Hindlimb muscle (tissue), 1 donor: ENCODE measurements around the gene NRTN. TPM values are rescaled to one million over a fixed set of nuclear protein-coding genes. Genes with fewer than 3 reads are reported as not detected.

Experiments used
- DNase-seq: peaks from one replicate; pipeline ENCODE4 v3.0.0-alpha.2; 2013
- polyA plus RNA-seq: library from polyadenylated mRNA; unstranded; fragments of 120-200 nt; gene quantifications from one replicate; pipeline ENCODE4 v1.2.1, GENCODE V29; 2013; ENCODE audit not compliant: insufficient read length

The NRTN gene
- polyA plus RNA-seq, 1 donor: 0.53 TPM

- no peak for DNase-seq
These were observed 10.0 kb downstream of the NRTN start for GRCh38 chr19:5814852-5815246.

GRCh38 chr19:5817218-5817617, 12.4 kb downstream of the NRTN start:
- no peak for DNase-seq

- no peak for DNase-seq
These were observed 13.7 kb downstream of the NRTN start for GRCh38 chr19:5818594-5818993.

- no peak for DNase-seq
These were observed 15.9 kb downstream of the NRTN start for GRCh38 chr19:5820785-5821184.

GRCh38 chr19:5821521-5822180, 16.8 kb downstream of the NRTN start:
- no peak for DNase-seq

GRCh38 chr19:5822181-5822844, 17.4 kb downstream of the NRTN start:
- no peak for DNase-seq

- DNase-seq: no peak
These were observed 18.9 kb downstream of the NRTN start for GRCh38 chr19:5823579-5824281.

GRCh38 chr19:5824751-5825150, 19.9 kb downstream of the NRTN start:
- DNase-seq: no peak

GRCh38 chr19:5825178-5825577, 20.3 kb downstream of the NRTN start:
- no peak for DNase-seq

- DNase-seq: no peak
These were observed 21.9 kb downstream of the NRTN start for GRCh38 chr19:5826531-5827341.

GRCh38 chr19:5827342-5827890, 22.5 kb downstream of the NRTN start:
- no peak for DNase-seq

- peak; percentile 97 for DNase-seq
These were observed 23.2 kb downstream of the NRTN start for GRCh38 chr19:5827891-5828660.

GRCh38 chr19:5828661-5829566, 24.0 kb downstream of the NRTN start:
- DNase-seq: peak; percentile 37

- no peak for DNase-seq
These were observed 24.9 kb downstream of the NRTN start for GRCh38 chr19:5829567-5830310.

GRCh38 chr19:5831159-5831558, 26.3 kb downstream of the NRTN start:
- no peak for DNase-seq

- no peak for DNase-seq
These were observed 27.2 kb downstream of the NRTN start for GRCh38 chr19:5832061-5832460.

GRCh38 chr19:5832527-5833216, 27.8 kb downstream of the NRTN start:
- no peak for DNase-seq

GRCh38 chr19:5837761-5838352, 33.0 kb downstream of the NRTN start:
- DNase-seq: no peak
